ENCODE data around the gene EFEMP1.

The EFEMP1 gene

DNA sequence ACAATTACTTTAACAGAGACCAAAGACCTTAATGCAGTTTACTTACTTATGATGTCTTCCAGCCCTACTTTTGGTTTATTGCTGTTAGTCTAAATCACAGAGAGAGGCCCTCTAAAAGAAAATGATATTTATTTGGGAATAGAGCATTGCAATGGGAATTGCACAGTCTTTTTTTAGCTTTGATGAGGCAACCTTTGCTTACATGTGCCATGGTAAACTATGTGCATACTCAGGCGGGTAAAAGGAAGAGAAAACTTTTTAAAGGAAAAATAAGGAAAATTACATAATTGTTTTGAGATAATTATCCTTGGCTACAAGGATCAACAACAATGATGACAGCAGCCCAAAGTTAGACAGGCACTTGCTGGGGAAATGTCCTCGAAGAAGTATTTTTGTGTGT, 78.6 kb downstream of the EFEMP1 start:
- Histone ChIP-seq H3K36me3 (ENCODE audit: control insufficient read depth, insufficient read depth, low read length) (no peaks in the 10 kb centered on the region), H3K27me3 (replicated peaks; ENCODE audit: control insufficient read depth, insufficient read depth, low read length) (no peaks in the 10 kb centered on the region), H3K4me3 (replicated peaks; ENCODE audit: low read depth, low read length) (no peak overlapping the region)
- TF ChIP-seq, protein P1, sequence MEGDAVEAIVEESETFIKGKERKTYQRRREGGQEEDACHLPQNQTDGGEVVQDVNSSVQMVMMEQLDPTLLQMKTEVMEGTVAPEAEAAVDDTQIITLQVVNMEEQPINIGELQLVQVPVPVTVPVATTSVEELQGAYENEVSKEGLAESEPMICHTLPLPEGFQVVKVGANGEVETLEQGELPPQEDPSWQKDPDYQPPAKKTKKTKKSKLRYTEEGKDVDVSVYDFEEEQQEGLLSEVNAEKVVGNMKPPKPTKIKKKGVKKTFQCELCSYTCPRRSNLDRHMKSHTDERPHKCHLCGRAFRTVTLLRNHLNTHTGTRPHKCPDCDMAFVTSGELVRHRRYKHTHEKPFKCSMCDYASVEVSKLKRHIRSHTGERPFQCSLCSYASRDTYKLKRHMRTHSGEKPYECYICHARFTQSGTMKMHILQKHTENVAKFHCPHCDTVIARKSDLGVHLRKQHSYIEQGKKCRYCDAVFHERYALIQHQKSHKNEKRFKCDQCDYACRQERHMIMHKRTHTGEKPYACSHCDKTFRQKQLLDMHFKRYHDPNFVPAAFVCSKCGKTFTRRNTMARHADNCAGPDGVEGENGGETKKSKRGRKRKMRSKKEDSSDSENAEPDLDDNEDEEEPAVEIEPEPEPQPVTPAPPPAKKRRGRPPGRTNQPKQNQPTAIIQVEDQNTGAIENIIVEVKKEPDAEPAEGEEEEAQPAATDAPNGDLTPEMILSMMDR (IDR thresholded peaks at IDR 0.05; ENCODE audit: insufficient read depth, low read length, poor library complexity, severe bottlenecking): no peak
- no peak for DNase-seq (ENCODE audit: extremely low read depth, insufficient read length)

DNA sequence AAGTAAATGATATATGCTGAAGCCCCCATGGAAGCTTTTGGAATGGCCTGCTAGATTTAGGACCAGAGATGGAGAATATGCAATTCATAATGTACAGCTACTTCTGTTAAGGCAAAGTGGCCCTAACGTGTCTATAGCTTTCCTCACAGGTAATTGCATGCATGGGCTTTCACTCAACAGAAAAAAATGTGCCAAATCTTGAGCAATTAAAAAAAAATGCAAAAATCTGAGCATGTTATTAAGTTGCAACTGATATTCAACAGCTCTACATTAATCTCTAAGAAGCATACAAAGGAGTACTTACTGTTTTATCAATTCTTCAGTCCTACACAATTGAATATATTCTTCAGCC, 79.6 kb downstream of the EFEMP1 start:
- TF ChIP-seq, protein P1 (IDR thresholded peaks at IDR 0.05; ENCODE audit: insufficient read depth, low read length, poor library complexity, severe bottlenecking): no peak
- Histone ChIP-seq H3K36me3 (ENCODE audit: control insufficient read depth, insufficient read depth, low read length) (no peaks in the 10 kb centered on the region), H3K4me3 (replicated peaks; ENCODE audit: low read depth, low read length) (no peak overlapping the region), H3K27me3 (replicated peaks; ENCODE audit: control insufficient read depth, insufficient read depth, low read length) (no peaks in the 10 kb centered on the region)
- no peak for DNase-seq (ENCODE audit: extremely low read depth, insufficient read length)

DNA sequence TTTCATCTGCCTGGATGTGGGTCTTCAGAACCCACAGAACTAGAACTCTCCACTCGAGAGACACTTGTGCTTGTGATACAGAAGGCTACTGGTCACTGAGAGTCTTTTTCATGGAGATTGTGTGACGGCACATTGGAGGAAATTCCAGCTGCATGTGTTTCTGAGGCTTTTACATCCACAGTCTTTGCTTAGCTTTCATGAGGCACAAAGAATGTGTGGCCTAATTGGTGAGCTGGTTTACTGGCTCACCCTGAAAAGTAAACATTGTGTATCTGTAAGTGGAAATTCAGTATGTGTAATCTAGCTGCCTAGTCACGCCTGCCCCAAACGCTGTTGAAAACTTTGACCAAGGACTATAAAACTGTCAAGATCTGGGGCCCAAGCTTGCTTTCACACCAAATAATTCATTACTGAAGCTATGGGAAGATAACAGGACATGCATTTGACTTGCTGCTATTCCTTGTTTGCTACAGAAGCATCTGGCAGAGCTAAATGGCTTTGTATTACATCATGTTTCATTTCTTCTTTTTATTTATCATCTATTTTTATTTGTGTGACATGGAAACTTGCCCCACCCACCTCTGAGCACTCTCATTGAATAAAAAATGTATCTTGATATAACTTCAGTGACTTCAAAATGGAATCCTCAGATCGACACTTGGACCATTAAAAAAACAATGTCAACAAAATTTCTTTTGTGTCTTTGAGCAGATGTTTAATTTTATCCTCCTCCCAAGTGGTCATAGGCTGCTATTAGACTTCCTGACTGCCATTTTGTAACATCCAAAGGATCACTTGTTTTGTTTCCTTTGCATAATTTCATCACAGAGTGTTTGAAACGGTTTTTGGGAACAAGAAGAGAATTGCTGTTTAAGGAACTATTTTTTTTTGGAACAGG, 80.2 kb downstream of the EFEMP1 start:
- H3K36me3 ChIP-seq (ENCODE audit: control insufficient read depth, insufficient read depth, low read length): no peaks in the 10 kb centered on the region
- no peak for DNase-seq (ENCODE audit: extremely low read depth, insufficient read length)
- TF ChIP-seq, protein P1 (IDR thresholded peaks at IDR 0.05; ENCODE audit: insufficient read depth, low read length, poor library complexity, severe bottlenecking): no peak
- H3K27me3 ChIP-seq (replicated peaks; ENCODE audit: control insufficient read depth, insufficient read depth, low read length): no peaks in the 10 kb centered on the region
- H3K4me3 ChIP-seq (replicated peaks; ENCODE audit: low read depth, low read length): no peak overlapping the region

DNA sequence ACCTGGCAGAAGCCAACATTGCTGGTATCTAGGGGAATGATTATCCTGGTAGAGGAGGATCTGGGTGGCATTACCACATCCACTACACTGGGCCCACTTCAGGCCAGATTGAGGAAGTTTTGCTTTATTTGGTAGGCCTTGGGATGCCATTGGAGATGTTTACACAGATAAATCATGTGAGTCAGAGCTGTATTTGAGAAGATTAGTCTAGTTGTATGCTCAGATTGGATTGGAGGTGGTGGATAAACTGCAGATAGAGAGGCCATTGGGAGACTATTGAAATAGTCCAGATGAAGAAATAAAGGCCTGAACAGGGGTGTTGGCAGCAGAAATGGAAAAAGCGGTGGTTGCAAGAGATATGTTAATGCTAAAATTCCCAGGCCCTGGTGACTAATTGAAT, 81.5 kb downstream of the EFEMP1 start:
- H3K27me3 ChIP-seq (replicated peaks; ENCODE audit: control insufficient read depth, insufficient read depth, low read length): no peaks in the 10 kb centered on the region
- no peak overlapping the region for H3K4me3 ChIP-seq (replicated peaks; ENCODE audit: low read depth, low read length)
- no peak for DNase-seq (ENCODE audit: extremely low read depth, insufficient read length)
- no peaks in the 10 kb centered on the region for H3K36me3 ChIP-seq (ENCODE audit: control insufficient read depth, insufficient read depth, low read length)
- TF ChIP-seq, protein P1 (IDR thresholded peaks at IDR 0.05; ENCODE audit: insufficient read depth, low read length, poor library complexity, severe bottlenecking): no peak

DNA sequence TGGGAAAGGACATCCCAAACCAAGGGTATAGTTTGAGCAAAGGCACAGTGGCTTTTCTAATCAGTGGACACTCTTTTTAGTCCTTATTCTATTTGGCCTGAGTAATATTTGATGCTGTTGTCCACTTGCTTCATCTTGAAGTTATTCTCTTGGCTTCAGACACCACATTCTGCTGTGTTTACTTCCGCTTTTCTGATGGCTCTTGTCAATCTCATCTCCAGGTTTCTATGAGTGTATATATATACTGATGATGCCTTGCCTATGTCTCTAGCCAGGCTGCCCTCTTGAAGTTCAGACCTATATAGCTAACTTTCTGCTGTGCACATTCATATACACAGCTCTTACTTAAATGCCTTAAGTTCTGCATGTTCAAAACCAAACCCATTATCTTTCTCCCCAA, 83.1 kb downstream of the EFEMP1 start:
- TF ChIP-seq, protein P1 (IDR thresholded peaks at IDR 0.05; ENCODE audit: insufficient read depth, low read length, poor library complexity, severe bottlenecking): no peak
- no peaks in the 10 kb centered on the region for H3K27me3 ChIP-seq (replicated peaks; ENCODE audit: control insufficient read depth, insufficient read depth, low read length)
- H3K36me3 ChIP-seq (ENCODE audit: control insufficient read depth, insufficient read depth, low read length): no peaks in the 10 kb centered on the region
- no peak for DNase-seq (ENCODE audit: extremely low read depth, insufficient read length)
- H3K4me3 ChIP-seq (replicated peaks; ENCODE audit: low read depth, low read length): no peak overlapping the region

Data from GM06990 (cell line).